Ascending aorta (tissue), 2 donors: Measurements from ENCODE around the gene CLN3. TPM values are rescaled to one million over a fixed set of nuclear protein-coding genes. Genes with fewer than 3 reads are reported as not detected.
"Not testable (repeated sequence)": the region's sequence is repeated elsewhere in the genome, so short reads cannot be mapped to it uniquely, and the experiment has no call there.

Experiments used
- DNase-seq, 2 donors: peaks; one replicate each; pipeline ENCODE4 v3.0.0-alpha.2; 2019; ENCODE audit warnings: low spot score in 2 of 2
- H3K27ac ChIP-seq, 2 donors: fragments of 200-600 bp; sonication (generic); one replicate each; pipeline ENCODE4 v1.5.1; 2016 to 2017; ENCODE audit warnings: mild to moderate bottlenecking in 1 of 2
- H3K27me3 ChIP-seq: fragments of 200-600 bp; sonication (generic); one replicate; pipeline ENCODE4 v1.5.1; 2017
- H3K36me3 ChIP-seq, 2 donors: fragments of 200-600 bp; sonication (generic); one replicate each; pipeline ENCODE4 v1.5.1; 2016
- H3K4me1 ChIP-seq, 2 donors: fragments of 200-600 bp; sonication (generic); one replicate each; pipeline ENCODE4 v1.5.1; 2016 to 2017; ENCODE audit warnings: mild to moderate bottlenecking in 1 of 2
- H3K4me3 ChIP-seq, 2 donors: fragments of 200-600 bp; sonication (generic); one replicate each; pipeline ENCODE4 v1.5.1; 2016 to 2017; ENCODE audit warnings: mild to moderate bottlenecking in 1 of 2
- H3K9me3 ChIP-seq, 2 donors: fragments of 200-600 bp; sonication (generic); one replicate each; pipeline ENCODE4 v1.5.1; 2016
- CTCF ChIP-seq, 3 experiments: fragments of 200-600 bp in 2 of 3; fragments of 450-650 bp in 1 of 3; sonication (generic) in 2 of 3; IDR thresholded peaks; one replicate each; pipeline ENCODE4 v1.5.1; 2016 to 2019; ENCODE audit warnings: antibody characterized with exemption in 3 of 3, mild to moderate bottlenecking in 1 of 3, moderate library complexity in 1 of 3
- intact Hi-C: fragments of 100-400 bp; cut with DNase I; formaldehyde crosslinking; loops from one replicate; pipeline ENCODE4 v1.15.1; 2023
- total RNA-seq: library from RNA; depleted of rRNA; stranded (reverse); fragments of >200 nt; gene quantifications from one replicate; pipeline ENCODE4 v1.1.0, GENCODE V29; 2016

The CLN3 gene
- total RNA-seq, 1 donor from 2014 or later: 16.1 TPM

- Histone ChIP-seq H3K4me1 (peaks cover 2 to 4% of the 10 kb centered on the region in 2 donors), H3K36me3 (peaks cover 12 to 27% of the 10 kb centered on the region in 2 donors), H3K9me3 (no peaks in the 10 kb centered on the region), H3K27ac (peak overlapping the region; percentile 88 to 93), H3K4me3 (peak overlapping the region; percentile 72 to 88), H3K27me3 (no peaks in the 10 kb centered on the region)
- intact Hi-C loops: loop anchor here (5.0 kb wide), 2 partner anchors 214 to 481 kb away; partner anchors contain the start of gene SPNS1
- DNase-seq: peak in 1 of 2 donors; percentile 72
- peak in 1 of 3 experiments; percentile 33 for TF ChIP-seq CTCF (IDR thresholded peaks at IDR 0.05)
These were observed 474 bp downstream of the CLN3 start for GRCh38 chr16:28491230-28491969.

DNA sequence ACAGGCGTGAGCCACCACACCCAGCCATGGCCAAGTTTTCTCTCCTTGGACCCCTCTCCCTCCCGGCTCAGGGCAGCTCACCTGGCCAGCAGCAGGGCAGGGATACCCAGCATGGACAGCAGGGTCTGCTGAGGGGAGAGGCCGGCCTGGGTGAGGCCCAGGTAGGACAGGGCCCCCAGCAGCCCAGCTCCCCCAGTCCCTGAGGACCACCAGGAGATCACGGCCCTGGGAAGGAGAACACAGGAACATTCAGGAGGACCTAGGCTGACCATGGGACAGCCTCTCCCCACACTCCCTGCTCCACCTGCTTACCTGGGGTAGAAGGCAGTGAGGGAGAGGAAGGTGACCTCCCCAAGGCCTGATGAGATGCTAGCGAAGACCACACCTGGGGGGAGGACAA is 5.6 kb downstream of the CLN3 start:
- intact Hi-C loops: no loop called here
- Histone ChIP-seq H3K4me1 (peaks cover 2 to 4% of the 10 kb centered on the region in 2 donors), H3K36me3 (peaks cover 39 to 70% of the 10 kb centered on the region in 2 donors), H3K27ac (no peak overlapping the region), H3K4me3 (no peak overlapping the region), H3K27me3 (no peaks in the 10 kb centered on the region), H3K9me3 (no peaks in the 10 kb centered on the region)
- TF ChIP-seq CTCF (IDR thresholded peaks at IDR 0.05): no peak
- no peak for DNase-seq

DNA sequence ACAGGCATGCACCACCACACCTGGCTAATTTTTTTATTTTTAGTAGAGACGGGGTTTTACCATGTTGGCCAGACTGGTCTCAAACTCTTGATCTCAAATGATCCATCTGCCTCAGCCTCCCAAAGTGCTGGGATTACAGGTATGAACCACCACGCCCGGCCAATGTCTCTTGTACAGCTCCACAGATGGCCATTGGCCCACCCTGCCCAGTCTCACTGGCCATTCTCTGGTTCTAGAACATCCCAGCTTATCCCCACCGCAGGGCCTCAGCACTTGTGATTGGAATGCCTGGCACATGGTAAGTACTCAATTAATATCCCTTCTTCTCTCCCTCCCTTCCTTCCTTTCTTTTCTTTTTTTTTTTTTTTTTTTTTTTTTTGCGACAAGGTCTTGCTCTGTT is 8.5 kb downstream of the CLN3 start:
- H3K9me3 ChIP-seq, H3K27ac ChIP-seq, H3K4me1 ChIP-seq, H3K27me3 ChIP-seq, DNase-seq, H3K4me3 ChIP-seq, intact Hi-C loops: not testable (repeated sequence)
- peaks cover 48 to 83% of the 10 kb centered on the region in 2 donors for H3K36me3 ChIP-seq

DNA sequence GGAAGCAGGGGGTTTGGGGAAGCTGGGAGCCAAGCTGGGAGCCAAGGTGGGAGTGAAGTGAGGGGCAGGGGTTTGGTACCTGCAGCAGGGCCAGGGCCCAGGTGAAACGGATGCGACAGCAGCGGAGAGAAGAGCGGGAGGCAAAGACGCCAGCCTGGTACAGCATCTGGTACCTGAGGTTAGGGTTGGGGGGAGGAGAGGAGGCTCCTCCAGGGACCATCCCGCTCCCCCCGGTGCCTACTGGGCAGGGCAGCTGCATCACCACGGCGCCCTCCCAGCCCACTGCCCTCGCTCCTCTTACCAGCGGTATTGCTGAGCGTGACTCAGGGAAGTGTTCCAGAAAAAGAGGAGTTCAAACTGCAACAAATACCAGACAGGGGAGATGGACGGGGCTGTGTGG is 9.8 kb downstream of the CLN3 start:
- peaks cover 48 to 87% of the 10 kb centered on the region in 2 donors for H3K36me3 ChIP-seq
- no peaks in the 10 kb centered on the region for H3K9me3 ChIP-seq
- no peak overlapping the region for H3K4me3 ChIP-seq
- no peak for DNase-seq
- no peak for TF ChIP-seq CTCF (IDR thresholded peaks at IDR 0.05)
- no peaks in the 10 kb centered on the region for H3K4me1 ChIP-seq
- intact Hi-C loops: no loop called here
- no peaks in the 10 kb centered on the region for H3K27me3 ChIP-seq
- H3K27ac ChIP-seq: no peak overlapping the region

- Histone ChIP-seq H3K27ac (no peak overlapping the region), H3K4me3 (no peak overlapping the region), H3K27me3 (no peaks in the 10 kb centered on the region), H3K36me3 (peaks cover 55 to 94% of the 10 kb centered on the region in 2 donors), H3K9me3 (no peaks in the 10 kb centered on the region), H3K4me1 (no peaks in the 10 kb centered on the region)
- peak in 1 of 2 donors; percentile 24 for DNase-seq
- TF ChIP-seq CTCF (IDR thresholded peaks at IDR 0.05): no peak
- intact Hi-C loops: no loop called here
These were observed 13.2 kb downstream of the CLN3 start for GRCh38 chr16:28478506-28479180.

DNA sequence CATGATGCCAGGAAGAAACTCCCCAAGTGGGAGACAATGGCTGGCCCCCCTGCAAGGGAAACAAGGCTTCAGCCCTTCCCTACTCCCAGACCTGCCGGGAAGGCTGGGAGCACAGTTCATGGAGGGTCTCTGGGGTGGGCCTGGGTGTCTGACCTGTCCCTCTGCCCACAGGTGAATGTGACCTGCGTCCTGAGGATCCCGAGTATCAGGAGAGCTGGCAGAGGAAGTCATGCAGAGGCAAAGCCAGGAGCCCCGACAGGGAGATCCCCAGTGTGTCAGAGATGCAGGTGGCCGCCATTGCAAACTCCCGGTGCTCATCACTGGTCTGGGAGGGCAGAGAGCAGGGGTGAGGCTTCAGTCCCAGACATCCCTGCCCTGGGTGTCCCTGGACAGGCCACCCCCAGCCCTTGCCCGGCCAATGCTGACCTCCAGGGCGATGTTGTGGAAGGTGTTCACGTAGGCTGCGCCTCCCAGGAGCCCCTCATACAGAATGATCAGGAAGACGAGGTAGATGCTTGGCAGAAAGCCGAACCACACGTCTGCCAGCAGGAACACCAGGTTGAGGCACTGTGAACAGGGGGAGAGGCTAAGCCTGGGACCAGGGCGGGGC is 14.5 kb downstream of the CLN3 start:
- intact Hi-C loops: no loop called here
- no peak overlapping the region for H3K4me3 ChIP-seq
- H3K27me3 ChIP-seq: no peaks in the 10 kb centered on the region
- no peaks in the 10 kb centered on the region for H3K9me3 ChIP-seq
- no peaks in the 10 kb centered on the region for H3K4me1 ChIP-seq
- no peak for TF ChIP-seq CTCF (IDR thresholded peaks at IDR 0.05)
- peaks cover 49 to 86% of the 10 kb centered on the region in 2 donors for H3K36me3 ChIP-seq
- H3K27ac ChIP-seq: no peak overlapping the region
- DNase-seq: peak in 1 of 2 donors; percentile 48
